Thyroid gland (tissue), 4 donors: ENCODE results near the gene FOXC1. TPM values are rescaled to one million over a fixed set of nuclear protein-coding genes. Genes with fewer than 3 reads are reported as not detected.

Experiments
- DNase-seq, 2 donors: peaks; one replicate each; pipeline ENCODE4 v3.0.0-alpha.2; 2019
- H3K27ac ChIP-seq, 3 donors: fragments of 200-600 bp; sonication (generic); 1 replicate in 2 of 3; 2 replicates in 1 of 3; pipeline ENCODE4 v1.5.1; 2016 to 2019; ENCODE audit warnings: mild to moderate bottlenecking in 1 of 3, moderate library complexity in 1 of 3
- H3K27me3 ChIP-seq: fragments of 200-600 bp; sonication (generic); one replicate; pipeline ENCODE4 v1.5.1; 2019
- H3K36me3 ChIP-seq, 2 donors: fragments of 200-600 bp; sonication (generic); one replicate each; pipeline ENCODE4 v1.5.1; 2016 to 2019
- H3K4me1 ChIP-seq, 2 donors: fragments of 200-600 bp; sonication (generic); one replicate each; pipeline ENCODE4 v1.5.1; 2017 to 2019
- H3K4me3 ChIP-seq, 3 donors: fragments of 200-600 bp; sonication (generic); replicated peaks in 1 of 3; 1 replicate in 2 of 3; 2 replicates in 1 of 3; pipeline ENCODE4 v1.5.1; 2016; ENCODE audit warnings: mild to moderate bottlenecking in 1 of 3
- H3K9me3 ChIP-seq: fragments of 200-600 bp; sonication (generic); one replicate; pipeline ENCODE4 v1.5.1; 2017
- CTCF ChIP-seq, 6 experiments: fragments of 200-600 bp in 3 of 6; fragments of 450-650 bp in 3 of 6; sonication (generic) in 3 of 6; IDR thresholded peaks; one replicate each; pipeline ENCODE4 v1.5.1; 2016 to 2019; ENCODE audit warnings: antibody characterized with exemption in 6 of 6, mild to moderate bottlenecking in 2 of 6, inconsistent platforms in 1 of 6, moderate library complexity in 1 of 6
- POLR2A ChIP-seq, 2 donors: fragments of 450-650 bp; IDR thresholded peaks; one replicate each; pipeline ENCODE4 v1.6.1; 2017; ENCODE audit warnings: antibody characterized with exemption in 2 of 2, mild to moderate bottlenecking in 2 of 2, moderate library complexity in 1 of 2
- WGBS, 2 donors: methylation state at CpG; one replicate each; pipeline ENCODE4 v1.1.5; 2017; 5-methylcytosine and 5-hydroxymethylcytosine counted together
- intact Hi-C: fragments of 100-400 bp; cut with DNase I; formaldehyde crosslinking; loops from one replicate; pipeline ENCODE4 v1.15.1; 2023
- total RNA-seq, 4 donors: library from RNA; depleted of rRNA; stranded (reverse); fragments of >200 nt; gene quantifications; one replicate each; pipeline ENCODE4 v1.2.3, GENCODE V29; 2016

FOXC1 gene
- total RNA-seq, 4 donors from 2014 or later = 3.8 to 8.1 (median 5.5) TPM

GRCh38 chr6:1627827-1628560, 18.3 kb downstream of the FOXC1 start:
- no peak overlapping the region for H3K4me3 ChIP-seq
- H3K36me3 ChIP-seq = no peaks in the 10 kb centered on the region
- 88 to 91% methylated on average over 10 of the region's 10 CpGs for WGBS, 2 donors
- H3K9me3 ChIP-seq = no peaks in the 10 kb centered on the region
- DNase-seq = no peak
- H3K4me1 ChIP-seq = peaks cover 3 to 6% of the 10 kb centered on the region in 2 donors
- H3K27me3 ChIP-seq = no peaks in the 10 kb centered on the region
- no peak overlapping the region for H3K27ac ChIP-seq
- no peak for TF ChIP-seq CTCF (IDR thresholded peaks at IDR 0.05)
- TF ChIP-seq POLR2A (IDR thresholded peaks at IDR 0.05) = no peak
- intact Hi-C loops = no loop called here

- Histone ChIP-seq H3K9me3 (no peaks in the 10 kb centered on the region), H3K27ac (no peak overlapping the region), H3K4me1 (peaks cover 3% of the 10 kb centered on the region in 2 donors), H3K36me3 (no peaks in the 10 kb centered on the region), H3K27me3 (no peaks in the 10 kb centered on the region), H3K4me3 (no peak overlapping the region)
- WGBS, 2 donors = 93 to 97% methylated on average over 9 to 14 of the region's 14 CpGs
- TF ChIP-seq POLR2A (IDR thresholded peaks at IDR 0.05) (no peak), CTCF (IDR thresholded peaks at IDR 0.05) (no peak)
- DNase-seq = no peak
- intact Hi-C loops = no loop called here
Measured at GRCh38 chr6:1629316-1629715, 19.6 kb downstream of the FOXC1 start.

GRCh38 chr6:1630212-1630770, 20.6 kb downstream of the FOXC1 start:
- 97 to 98% methylated on average over 9 to 10 of the region's 10 CpGs for WGBS, 2 donors
- H3K4me1 ChIP-seq = no peaks in the 10 kb centered on the region
- no peak overlapping the region for H3K27ac ChIP-seq
- H3K27me3 ChIP-seq = no peaks in the 10 kb centered on the region
- no peaks in the 10 kb centered on the region for H3K36me3 ChIP-seq
- intact Hi-C loops = no loop called here
- no peaks in the 10 kb centered on the region for H3K9me3 ChIP-seq
- no peak for DNase-seq
- no peak overlapping the region for H3K4me3 ChIP-seq
- no peak for TF ChIP-seq CTCF (IDR thresholded peaks at IDR 0.05)
- no peak for TF ChIP-seq POLR2A (IDR thresholded peaks at IDR 0.05)

GRCh38 chr6:1630771-1631217, 21.1 kb downstream of the FOXC1 start:
- TF ChIP-seq POLR2A (IDR thresholded peaks at IDR 0.05) (no peak), CTCF (IDR thresholded peaks at IDR 0.05) (no peak)
- 86 to 87% methylated on average over 11 of the region's 11 CpGs for WGBS, 2 donors
- H3K36me3 ChIP-seq = no peaks in the 10 kb centered on the region
- no peaks in the 10 kb centered on the region for H3K9me3 ChIP-seq
- intact Hi-C loops = no loop called here
- H3K27ac ChIP-seq = no peak overlapping the region
- DNase-seq = no peak
- no peak overlapping the region for H3K4me3 ChIP-seq
- H3K4me1 ChIP-seq = no peaks in the 10 kb centered on the region
- no peaks in the 10 kb centered on the region for H3K27me3 ChIP-seq

GRCh38 chr6:1631251-1631650, 21.5 kb downstream of the FOXC1 start:
- Histone ChIP-seq H3K27me3 (no peaks in the 10 kb centered on the region), H3K4me3 (no peak overlapping the region), H3K4me1 (no peaks in the 10 kb centered on the region), H3K9me3 (no peaks in the 10 kb centered on the region), H3K36me3 (no peaks in the 10 kb centered on the region), H3K27ac (no peak overlapping the region)
- no peak for DNase-seq
- intact Hi-C loops = no loop called here
- TF ChIP-seq POLR2A (IDR thresholded peaks at IDR 0.05) = no peak
- no peak for TF ChIP-seq CTCF (IDR thresholded peaks at IDR 0.05)
- 94 to 97% methylated on average over 4 of the region's 4 CpGs for WGBS, 2 donors
